ENCODE results near the gene CACNA1C. TPM values are rescaled to one million over a fixed set of nuclear protein-coding genes. Genes with fewer than 3 reads are reported as not detected.

The CACNA1C gene
- total and polyA plus RNA-seq, 2 donors = 0.71 TPM

DNA sequence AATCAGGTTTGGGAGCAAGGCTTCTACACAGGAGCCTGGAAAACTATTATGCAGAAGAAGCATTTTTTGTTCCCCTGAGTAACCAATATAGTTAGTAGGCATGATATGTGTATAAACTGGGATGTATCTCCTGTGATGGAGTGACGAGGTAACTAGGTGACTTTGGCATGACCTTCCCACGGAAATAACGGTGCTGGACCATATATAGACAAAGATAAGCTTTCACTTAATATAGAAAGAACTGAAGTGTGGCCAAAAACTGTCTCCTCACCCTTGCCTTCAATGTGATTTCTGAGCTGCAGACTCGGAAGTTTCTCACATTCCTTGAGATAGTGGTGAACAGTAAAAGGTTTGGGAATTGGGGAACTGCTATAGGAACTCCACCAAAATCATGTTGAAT lies 185.3 kb downstream of the CACNA1C start:
- H3K36me3 ChIP-seq (ENCODE audit: control insufficient read depth in 2 of 2, insufficient read depth in 2 of 2, low read length in 1 of 2) = no peaks in the 10 kb centered on the region
- no peaks in the 10 kb centered on the region for H3K9me3 ChIP-seq (ENCODE audit: control insufficient read depth in 2 of 2, insufficient read depth in 1 of 2, low read length in 1 of 2)
- H3K4me1 ChIP-seq (ENCODE audit: control insufficient read depth in 2 of 2, insufficient read depth in 2 of 2, low read length in 2 of 2) = peaks cover 0 to 10% of the 10 kb centered on the region in 2 donors
- H3K27me3 ChIP-seq (ENCODE audit: control insufficient read depth in 2 of 2, insufficient read depth in 1 of 2, low read length in 1 of 2) = no peaks in the 10 kb centered on the region
- no peak overlapping the region for H3K27ac ChIP-seq (ENCODE audit: low read depth in 1 of 2, low read length in 1 of 2)
- DNase-seq (ENCODE audit: low read depth in 6 of 9, low spot score in 9 of 9) = no peak
- 94% methylated on average over 4 of the region's 4 CpGs for WGBS
- no peak overlapping the region for H3K4me3 ChIP-seq (ENCODE audit: low read length in 2 of 2)

DNA sequence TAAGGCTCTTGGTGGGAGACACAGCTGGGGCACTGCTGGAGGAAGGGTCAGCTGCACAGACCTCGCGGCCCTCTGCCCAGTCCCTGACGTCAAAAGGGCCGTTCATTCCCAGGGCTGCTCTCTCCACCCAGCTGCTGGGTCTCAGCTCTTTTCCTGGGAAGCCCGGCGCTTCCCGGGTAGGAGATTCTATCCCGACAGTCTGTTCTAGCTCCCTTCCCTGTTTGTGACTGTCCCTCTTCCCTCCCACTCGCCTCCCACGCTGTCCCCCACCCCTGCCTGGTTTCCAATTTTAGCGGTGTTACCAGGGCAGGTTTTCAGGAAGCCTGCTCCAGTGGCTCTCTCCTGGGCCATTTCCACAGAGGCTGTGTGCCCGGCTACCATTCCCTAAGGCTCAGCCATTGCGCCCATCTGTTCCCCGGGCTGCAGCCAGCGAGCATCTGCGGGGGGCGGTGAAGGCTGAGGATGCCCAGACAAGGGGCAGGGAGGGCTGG lies 186.6 kb downstream of the CACNA1C start:
- H3K4me1 ChIP-seq (ENCODE audit: control insufficient read depth in 2 of 2, insufficient read depth in 2 of 2, low read length in 2 of 2) = peaks cover 0 to 14% of the 10 kb centered on the region in 2 donors
- WGBS = 96% methylated on average over 17 of the region's 17 CpGs
- no peak overlapping the region for H3K27ac ChIP-seq (ENCODE audit: low read depth in 1 of 2, low read length in 1 of 2)
- no peaks in the 10 kb centered on the region for H3K36me3 ChIP-seq (ENCODE audit: control insufficient read depth in 2 of 2, insufficient read depth in 2 of 2, low read length in 1 of 2)
- no peak overlapping the region for H3K4me3 ChIP-seq (ENCODE audit: low read length in 2 of 2)
- H3K27me3 ChIP-seq (ENCODE audit: control insufficient read depth in 2 of 2, insufficient read depth in 1 of 2, low read length in 1 of 2) = no peaks in the 10 kb centered on the region
- DNase-seq (ENCODE audit: low read depth in 6 of 9, low spot score in 9 of 9) = no peak
- no peaks in the 10 kb centered on the region for H3K9me3 ChIP-seq (ENCODE audit: control insufficient read depth in 2 of 2, insufficient read depth in 1 of 2, low read length in 1 of 2)

DNA sequence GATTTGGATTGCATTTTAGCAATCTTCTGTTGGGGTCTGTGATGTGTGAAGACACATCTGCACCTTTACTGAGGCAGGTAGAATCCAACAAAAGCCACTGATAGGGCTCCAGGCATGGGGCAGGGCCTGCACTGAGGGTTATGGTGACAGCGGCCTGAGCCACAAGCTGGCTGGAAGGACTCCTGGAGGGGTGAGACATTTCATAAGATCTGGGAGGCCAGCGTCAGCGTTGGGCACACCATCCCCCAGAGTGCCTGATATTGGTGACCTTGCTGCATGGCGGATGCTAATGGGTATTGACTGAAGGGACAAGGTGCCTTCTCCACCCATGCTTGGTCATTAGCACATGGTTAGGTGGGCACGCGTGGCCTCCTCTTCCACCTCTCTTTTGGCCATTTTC lies 187.6 kb downstream of the CACNA1C start:
- H3K36me3 ChIP-seq (ENCODE audit: control insufficient read depth in 2 of 2, insufficient read depth in 2 of 2, low read length in 1 of 2) = no peaks in the 10 kb centered on the region
- no peak overlapping the region for H3K27ac ChIP-seq (ENCODE audit: low read depth in 1 of 2, low read length in 1 of 2)
- no peaks in the 10 kb centered on the region for H3K9me3 ChIP-seq (ENCODE audit: control insufficient read depth in 2 of 2, insufficient read depth in 1 of 2, low read length in 1 of 2)
- no peaks in the 10 kb centered on the region for H3K27me3 ChIP-seq (ENCODE audit: control insufficient read depth in 2 of 2, insufficient read depth in 1 of 2, low read length in 1 of 2)
- 94% methylated on average over 6 of the region's 6 CpGs for WGBS
- no peak for DNase-seq (ENCODE audit: low read depth in 6 of 9, low spot score in 9 of 9)
- H3K4me3 ChIP-seq (ENCODE audit: low read length in 2 of 2) = no peak overlapping the region
- peaks cover 0 to 15% of the 10 kb centered on the region in 2 donors for H3K4me1 ChIP-seq (ENCODE audit: control insufficient read depth in 2 of 2, insufficient read depth in 2 of 2, low read length in 2 of 2)

DNA sequence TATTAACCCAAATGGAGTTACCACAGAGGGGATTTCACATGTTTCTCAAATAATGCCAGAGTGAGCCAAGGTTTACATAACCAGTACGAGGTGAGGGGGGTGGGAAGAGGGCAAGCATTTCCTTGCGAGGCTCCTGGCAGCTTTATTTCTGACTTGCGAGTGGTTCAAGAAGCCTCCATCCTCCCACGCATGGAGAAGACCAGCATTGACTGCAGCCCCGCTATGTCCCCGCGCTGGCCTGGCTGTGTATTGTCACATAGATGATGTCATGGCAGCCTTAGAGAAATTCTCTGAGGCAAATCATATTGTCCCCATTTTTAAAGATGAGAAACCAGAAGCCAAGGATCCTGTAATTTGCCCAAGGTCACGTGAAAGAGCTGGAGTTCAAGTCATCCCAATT lies 188.2 kb downstream of the CACNA1C start:
- H3K27me3 ChIP-seq (ENCODE audit: control insufficient read depth in 2 of 2, insufficient read depth in 1 of 2, low read length in 1 of 2) = no peaks in the 10 kb centered on the region
- H3K27ac ChIP-seq (ENCODE audit: low read depth in 1 of 2, low read length in 1 of 2) = no peak overlapping the region
- no peak overlapping the region for H3K4me3 ChIP-seq (ENCODE audit: low read length in 2 of 2)
- H3K9me3 ChIP-seq (ENCODE audit: control insufficient read depth in 2 of 2, insufficient read depth in 1 of 2, low read length in 1 of 2) = no peaks in the 10 kb centered on the region
- DNase-seq (ENCODE audit: low read depth in 6 of 9, low spot score in 9 of 9) = no peak
- H3K36me3 ChIP-seq (ENCODE audit: control insufficient read depth in 2 of 2, insufficient read depth in 2 of 2, low read length in 1 of 2) = no peaks in the 10 kb centered on the region
- WGBS = 96% methylated on average over 8 of the region's 8 CpGs
- H3K4me1 ChIP-seq (ENCODE audit: control insufficient read depth in 2 of 2, insufficient read depth in 2 of 2, low read length in 2 of 2) = peaks cover 0 to 16% of the 10 kb centered on the region in 2 donors

DNA sequence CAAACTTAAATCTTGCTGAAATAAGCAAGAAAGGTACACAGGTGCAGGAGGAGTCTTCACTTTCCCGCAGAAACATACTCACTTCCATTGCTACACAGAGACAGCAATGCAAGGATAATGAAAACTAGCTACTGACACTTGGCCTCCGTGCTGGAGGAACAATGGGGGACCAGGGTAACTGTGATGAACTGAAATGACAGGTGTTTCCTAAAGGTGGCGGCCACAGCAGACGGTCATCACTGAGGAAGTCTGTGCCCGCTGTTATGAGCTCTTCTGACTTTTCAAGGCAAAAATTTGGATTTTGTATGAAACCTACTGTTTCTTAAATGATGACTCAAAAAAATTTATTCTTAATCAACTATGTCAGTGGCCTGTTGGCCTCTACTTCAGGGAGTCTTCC lies 189.4 kb downstream of the CACNA1C start:
- DNase-seq (ENCODE audit: low read depth in 6 of 9, low spot score in 9 of 9) = peak in 1 of 9 donors; percentile 8
- peaks cover 0 to 18% of the 10 kb centered on the region in 2 donors for H3K4me1 ChIP-seq (ENCODE audit: control insufficient read depth in 2 of 2, insufficient read depth in 2 of 2, low read length in 2 of 2)
- H3K4me3 ChIP-seq (ENCODE audit: low read length in 2 of 2) = no peak overlapping the region
- no peak overlapping the region for H3K27ac ChIP-seq (ENCODE audit: low read depth in 1 of 2, low read length in 1 of 2)
- no peaks in the 10 kb centered on the region for H3K9me3 ChIP-seq (ENCODE audit: control insufficient read depth in 2 of 2, insufficient read depth in 1 of 2, low read length in 1 of 2)
- H3K36me3 ChIP-seq (ENCODE audit: control insufficient read depth in 2 of 2, insufficient read depth in 2 of 2, low read length in 1 of 2) = no peaks in the 10 kb centered on the region
- H3K27me3 ChIP-seq (ENCODE audit: control insufficient read depth in 2 of 2, insufficient read depth in 1 of 2, low read length in 1 of 2) = no peaks in the 10 kb centered on the region
- WGBS = 41% methylated on average over 5 of the region's 5 CpGs

DNA sequence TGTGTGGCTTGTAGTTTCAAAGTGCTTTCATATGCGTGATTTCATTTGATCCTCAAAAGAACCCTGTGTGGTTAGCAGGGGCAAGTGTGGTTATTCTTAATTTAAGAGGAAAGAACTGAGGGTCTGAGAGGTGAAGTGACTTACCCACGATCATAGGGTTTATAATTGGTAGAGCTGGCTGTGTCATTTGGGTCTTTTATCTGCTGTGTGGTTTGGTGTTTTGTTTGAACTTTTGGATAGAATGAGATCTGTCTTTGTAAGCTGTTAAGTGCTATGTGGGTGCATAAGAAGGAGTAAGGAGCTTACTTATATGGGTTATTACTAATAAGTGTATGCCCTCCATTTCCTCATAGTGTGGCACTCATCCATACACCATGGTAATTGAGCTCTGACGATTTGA lies 190.0 kb downstream of the CACNA1C start:
- no peak overlapping the region for H3K27ac ChIP-seq (ENCODE audit: low read depth in 1 of 2, low read length in 1 of 2)
- DNase-seq (ENCODE audit: low read depth in 6 of 9, low spot score in 9 of 9) = peak in 2 of 9 donors; percentile 18 to 44
- 34% methylated on average over 3 of the region's 3 CpGs for WGBS
- peaks cover 0 to 18% of the 10 kb centered on the region in 2 donors for H3K4me1 ChIP-seq (ENCODE audit: control insufficient read depth in 2 of 2, insufficient read depth in 2 of 2, low read length in 2 of 2)
- H3K36me3 ChIP-seq (ENCODE audit: control insufficient read depth in 2 of 2, insufficient read depth in 2 of 2, low read length in 1 of 2) = no peaks in the 10 kb centered on the region
- H3K27me3 ChIP-seq (ENCODE audit: control insufficient read depth in 2 of 2, insufficient read depth in 1 of 2, low read length in 1 of 2) = no peaks in the 10 kb centered on the region
- H3K9me3 ChIP-seq (ENCODE audit: control insufficient read depth in 2 of 2, insufficient read depth in 1 of 2, low read length in 1 of 2) = no peaks in the 10 kb centered on the region
- H3K4me3 ChIP-seq (ENCODE audit: low read length in 2 of 2) = no peak overlapping the region

DNA sequence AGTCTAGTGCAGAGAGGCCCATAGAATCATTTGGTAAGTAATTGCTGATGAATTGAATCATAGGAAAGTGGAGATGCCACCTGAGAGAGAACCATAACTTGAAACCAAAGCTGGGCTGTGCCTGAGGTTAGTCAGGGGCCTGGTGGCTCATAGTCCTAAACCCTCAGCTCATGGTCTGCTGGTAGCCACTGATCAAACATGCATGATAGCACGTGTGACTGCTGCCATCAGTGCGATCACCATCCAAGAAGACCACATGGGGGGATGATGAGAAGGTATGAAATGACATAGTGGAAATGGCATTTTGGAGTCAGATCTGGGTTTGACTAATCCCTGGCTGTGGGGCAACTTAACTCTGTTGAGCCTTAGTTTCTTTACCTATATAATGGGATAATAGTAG lies 190.5 kb downstream of the CACNA1C start:
- no peak overlapping the region for H3K4me3 ChIP-seq (ENCODE audit: low read length in 2 of 2)
- 96% methylated on average over 2 of the region's 2 CpGs for WGBS

DNA sequence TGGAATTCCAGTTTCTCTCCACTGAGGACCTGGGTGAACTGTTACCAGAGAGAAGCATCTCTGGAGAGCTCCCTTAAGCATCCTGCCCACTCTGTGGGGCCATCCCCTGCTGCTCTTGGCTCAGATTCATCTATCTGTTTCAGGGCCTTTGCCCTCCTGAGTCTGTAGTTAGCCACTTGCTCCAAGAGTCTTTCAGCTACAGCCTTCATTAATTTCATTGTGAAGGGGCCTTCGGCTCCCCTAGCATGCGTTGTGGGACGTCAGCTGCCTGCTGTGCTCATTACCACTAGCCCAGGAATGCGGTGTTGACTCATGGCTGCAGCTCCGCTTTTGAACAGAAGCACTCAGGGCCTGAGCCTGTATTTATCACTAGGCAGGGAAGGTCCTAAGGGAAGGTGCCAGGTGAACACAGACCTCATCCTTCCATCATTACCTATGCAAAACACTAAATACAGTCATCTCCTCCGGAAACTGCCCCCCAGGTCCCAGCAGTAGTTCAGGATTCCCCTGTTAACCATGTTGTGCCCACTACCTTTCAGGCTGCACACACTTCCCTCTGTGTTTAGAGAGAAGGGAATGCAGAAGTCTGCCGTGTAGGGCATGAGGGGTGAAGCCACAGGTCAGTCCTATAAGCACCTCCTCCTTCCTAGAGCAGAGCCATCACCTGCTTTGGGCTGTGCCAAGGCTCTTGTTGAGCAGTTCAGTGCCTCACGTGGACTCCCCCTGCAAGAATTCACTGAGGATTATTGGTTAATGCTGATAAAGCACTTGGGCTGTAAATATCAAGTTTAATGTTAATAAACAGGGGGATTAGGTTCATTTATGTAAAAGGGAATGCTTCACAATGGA lies 191.4 kb downstream of the CACNA1C start:
- no peak overlapping the region for H3K4me3 ChIP-seq (ENCODE audit: low read length in 2 of 2)
- H3K27ac ChIP-seq (ENCODE audit: low read depth in 1 of 2, low read length in 1 of 2) = no peak overlapping the region
- WGBS = 92% methylated on average over 8 of the region's 8 CpGs
- peaks cover 0 to 25% of the 10 kb centered on the region in 2 donors for H3K4me1 ChIP-seq (ENCODE audit: control insufficient read depth in 2 of 2, insufficient read depth in 2 of 2, low read length in 2 of 2)
- no peak for DNase-seq (ENCODE audit: low read depth in 6 of 9, low spot score in 9 of 9)
- no peaks in the 10 kb centered on the region for H3K27me3 ChIP-seq (ENCODE audit: control insufficient read depth in 2 of 2, insufficient read depth in 1 of 2, low read length in 1 of 2)
- H3K36me3 ChIP-seq (ENCODE audit: control insufficient read depth in 2 of 2, insufficient read depth in 2 of 2, low read length in 1 of 2) = no peaks in the 10 kb centered on the region
- H3K9me3 ChIP-seq (ENCODE audit: control insufficient read depth in 2 of 2, insufficient read depth in 1 of 2, low read length in 1 of 2) = no peaks in the 10 kb centered on the region

More for the DNA sequence above, 190.5 kb downstream of the CACNA1C start:
- H3K9me3 ChIP-seq (ENCODE audit: control insufficient read depth in 2 of 2, insufficient read depth in 1 of 2, low read length in 1 of 2) = no peaks in the 10 kb centered on the region
- no peak overlapping the region for H3K27ac ChIP-seq (ENCODE audit: low read depth in 1 of 2, low read length in 1 of 2)
- no peaks in the 10 kb centered on the region for H3K36me3 ChIP-seq (ENCODE audit: control insufficient read depth in 2 of 2, insufficient read depth in 2 of 2, low read length in 1 of 2)
- no peak for DNase-seq (ENCODE audit: low read depth in 6 of 9, low spot score in 9 of 9)
- peaks cover 0 to 18% of the 10 kb centered on the region in 2 donors for H3K4me1 ChIP-seq (ENCODE audit: control insufficient read depth in 2 of 2, insufficient read depth in 2 of 2, low read length in 2 of 2)
- no peaks in the 10 kb centered on the region for H3K27me3 ChIP-seq (ENCODE audit: control insufficient read depth in 2 of 2, insufficient read depth in 1 of 2, low read length in 1 of 2)

DNA sequence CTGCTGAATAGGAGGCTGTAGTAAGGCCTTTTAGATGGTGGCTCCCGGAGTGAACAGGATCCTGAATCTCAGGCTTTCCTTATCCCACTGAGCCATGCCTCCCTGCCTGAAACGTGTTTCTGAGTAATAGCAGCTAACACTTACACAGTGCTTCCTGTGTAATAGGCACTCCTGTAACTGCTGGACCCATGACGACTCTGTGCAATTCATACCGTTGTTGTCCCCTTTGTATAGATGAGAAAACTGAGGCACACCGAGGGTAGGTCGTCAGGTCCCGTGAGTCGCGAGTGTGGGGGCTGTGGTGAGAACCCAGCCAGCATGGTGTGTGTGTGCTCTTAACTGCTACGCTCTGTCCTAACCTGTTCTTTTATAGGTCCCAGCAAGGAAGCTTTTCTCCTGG lies 193.6 kb downstream of the CACNA1C start:
- Histone ChIP-seq H3K4me1 (ENCODE audit: control insufficient read depth in 2 of 2, insufficient read depth in 2 of 2, low read length in 2 of 2) (peaks cover 0 to 25% of the 10 kb centered on the region in 2 donors), H3K27ac (ENCODE audit: low read depth in 1 of 2, low read length in 1 of 2) (no peak overlapping the region), H3K36me3 (ENCODE audit: control insufficient read depth in 2 of 2, insufficient read depth in 2 of 2, low read length in 1 of 2) (no peaks in the 10 kb centered on the region), H3K4me3 (ENCODE audit: low read length in 2 of 2) (no peak overlapping the region), H3K9me3 (ENCODE audit: control insufficient read depth in 2 of 2, insufficient read depth in 1 of 2, low read length in 1 of 2) (no peaks in the 10 kb centered on the region), H3K27me3 (ENCODE audit: control insufficient read depth in 2 of 2, insufficient read depth in 1 of 2, low read length in 1 of 2) (no peaks in the 10 kb centered on the region)
- DNase-seq (ENCODE audit: low read depth in 6 of 9, low spot score in 9 of 9) = no peak
- WGBS = 96% methylated on average over 10 of the region's 10 CpGs

Measured in thymus (tissue), 11 donors.